Natural killer cell (primary cell): ENCODE results near the gene EXTL1. TPM values are rescaled to one million over a fixed set of nuclear protein-coding genes. Genes with fewer than 3 reads are reported as not detected.

ENCODE experiments used
- ATAC-seq, 3 donors: fragments of 150-1000 bp in 2 of 3; fragments of 200-7000 bp in 1 of 3; cut with Tn5 transposase; 1 replicate in 1 of 3; 2 replicates in 2 of 3; pipeline ENCODE4 v1.10.0; 2021; ENCODE audit warnings: mild to moderate bottlenecking in 2 of 3, moderate library complexity in 2 of 3
- DNase-seq, 2 donors: peaks; one replicate each; pipeline versions ENCODE4 v3.0.0 to v3.0.0-alpha.2; 2013 to 2021; ENCODE audit warnings: mixed read lengths in 1 of 2
- H3K27ac ChIP-seq: one replicate; pipeline ENCODE4 v1.5.1; 2013; ENCODE audit warnings: mild to moderate bottlenecking, low read length
- H3K27me3 ChIP-seq: one replicate; pipeline ENCODE4 v1.6.1; 2013; ENCODE audit warnings: low read length; ENCODE audit not compliant: control insufficient read depth, insufficient read depth
- H3K36me3 ChIP-seq: one replicate; pipeline ENCODE4 v1.6.1; 2013; ENCODE audit warnings: low read length; ENCODE audit not compliant: control insufficient read depth, insufficient read depth
- H3K4me1 ChIP-seq: one replicate; pipeline ENCODE4 v1.6.1; 2013; ENCODE audit warnings: low read length; ENCODE audit not compliant: control insufficient read depth, insufficient read depth
- H3K4me3 ChIP-seq: one replicate; pipeline ENCODE4 v1.5.1; 2013; ENCODE audit warnings: low read length
- H3K9me3 ChIP-seq: one replicate; pipeline ENCODE4 v1.6.1; 2013; ENCODE audit warnings: low read length; ENCODE audit not compliant: control insufficient read depth, insufficient read depth
- H3K27ac Mint-ChIP-seq, 2 donors: one replicate each; pipeline ENCODE4 v1.8.0; 2022; ENCODE audit warnings: mild to moderate bottlenecking in 2 of 2, mixed read lengths in 2 of 2, moderate library complexity in 1 of 2
- H3K27me3 Mint-ChIP-seq, 2 donors: one replicate each; pipeline ENCODE4 v1.8.0; 2022; ENCODE audit warnings: low read depth in 2 of 2, mixed read lengths in 2 of 2
- H3K36me3 Mint-ChIP-seq: one replicate; pipeline ENCODE4 v1.8.0; 2022; ENCODE audit warnings: mixed read lengths
- H3K4me1 Mint-ChIP-seq, 2 donors: one replicate each; pipeline ENCODE4 v1.8.0; 2022; ENCODE audit warnings: mixed read lengths in 2 of 2
- H3K4me3 Mint-ChIP-seq: one replicate; pipeline ENCODE4 v1.8.0; 2022; ENCODE audit warnings: mild to moderate bottlenecking, moderate library complexity, mixed read lengths
- H3K9me3 Mint-ChIP-seq, 2 donors: one replicate each; pipeline ENCODE4 v1.8.0; 2022; ENCODE audit warnings: mixed read lengths in 2 of 2
- CTCF ChIP-seq: fragments of 200-600 bp; IDR thresholded peaks from one replicate; pipeline ENCODE4 v1.8.0; 2022; ENCODE audit warnings: antibody characterized with exemption
- whole genome bisulfite sequencing: methylation state at CpG from one replicate; pipeline ENCODE4 v1.1.7; 2013; ENCODE audit warnings: missing lambda C conversion rate; ENCODE audit not compliant: insufficient coverage; 5-methylcytosine and 5-hydroxymethylcytosine counted together
- intact Hi-C: fragments of 100-400 bp; cut with micrococcal nuclease; formaldehyde crosslinking; loops from one replicate; pipeline ENCODE4 v1.14.2; 2022
- total RNA-seq, 4 donors: library from RNA; stranded (reverse); fragments of 120-200 nt in 1 of 4; gene quantifications; one replicate each; pipeline versions ENCODE4 v1.2.3 to v1.2.4, GENCODE V29; 2013 to 2022

The EXTL1 gene
- total RNA-seq, 3 donors from 2014 or later (not counting 1 experiment from before 2014, with no cell fraction given) = not detected

- intact Hi-C loops = no loop called here
- H3K36me3 ChIP-seq = no peaks in the 10 kb centered on the region
- H3K27ac ChIP-seq = no peak overlapping the region
- H3K27me3 ChIP-seq = no peaks in the 10 kb centered on the region
- Mint-ChIP-seq H3K27ac (no peak overlapping the region), H3K27me3 (peaks cover 0 to 10% of the 10 kb centered on the region in 2 donors), H3K9me3 (no peaks in the 10 kb centered on the region), H3K4me1 (peaks cover 0 to 4% of the 10 kb centered on the region in 2 donors), H3K36me3 (no peaks in the 10 kb centered on the region), H3K4me3 (no peak overlapping the region)
- no peak overlapping the region for H3K4me3 ChIP-seq
- ATAC-seq = no peak
- no peaks in the 10 kb centered on the region for H3K9me3 ChIP-seq
- no peaks in the 10 kb centered on the region for H3K4me1 ChIP-seq
- DNase-seq = no peak
- WGBS = 85% methylated on average over 6 of the region's 6 CpGs
- TF ChIP-seq CTCF = no peak
Observed at GRCh38 chr1:26009796-26010447, 11.7 kb upstream of the EXTL1 start.

GRCh38 chr1:26010825-26011224 is 10.8 kb upstream of the EXTL1 start:
- no peaks in the 10 kb centered on the region for H3K36me3 ChIP-seq
- H3K9me3 ChIP-seq = no peaks in the 10 kb centered on the region
- DNase-seq = no peak
- no peak for TF ChIP-seq CTCF
- no peaks in the 10 kb centered on the region for H3K36me3 Mint-ChIP-seq
- H3K4me3 Mint-ChIP-seq = no peak overlapping the region
- no peak for ATAC-seq
- H3K27me3 Mint-ChIP-seq = peaks cover 0 to 10% of the 10 kb centered on the region in 2 donors
- H3K27ac Mint-ChIP-seq = no peak overlapping the region
- H3K27me3 ChIP-seq = no peaks in the 10 kb centered on the region
- intact Hi-C loops = no loop called here
- no peak overlapping the region for H3K4me3 ChIP-seq
- H3K4me1 ChIP-seq = no peaks in the 10 kb centered on the region
- peaks cover 0 to 4% of the 10 kb centered on the region in 2 donors for H3K4me1 Mint-ChIP-seq
- H3K9me3 Mint-ChIP-seq = no peaks in the 10 kb centered on the region
- no peak overlapping the region for H3K27ac ChIP-seq
- WGBS = 80% methylated on average over 3 of the region's 3 CpGs

GRCh38 chr1:26012864-26013263 is 8.7 kb upstream of the EXTL1 start:
- DNase-seq = no peak
- Mint-ChIP-seq H3K36me3 (no peaks in the 10 kb centered on the region), H3K4me3 (no peak overlapping the region), H3K27me3 (peaks cover 0 to 5% of the 10 kb centered on the region in 2 donors), H3K9me3 (no peaks in the 10 kb centered on the region), H3K27ac (no peak overlapping the region), H3K4me1 (peaks cover 0 to 4% of the 10 kb centered on the region in 2 donors)
- 88% methylated on average over 3 of the region's 3 CpGs for WGBS
- Histone ChIP-seq H3K27me3 (no peaks in the 10 kb centered on the region), H3K9me3 (no peaks in the 10 kb centered on the region), H3K27ac (no peak overlapping the region), H3K36me3 (no peaks in the 10 kb centered on the region), H3K4me1 (no peaks in the 10 kb centered on the region), H3K4me3 (no peak overlapping the region)
- intact Hi-C loops = no loop called here
- ATAC-seq = no peak
- no peak for TF ChIP-seq CTCF

GRCh38 chr1:26014179-26014578 is 7.4 kb upstream of the EXTL1 start:
- Histone ChIP-seq H3K4me1 (no peaks in the 10 kb centered on the region), H3K4me3 (no peak overlapping the region), H3K27ac (no peak overlapping the region), H3K36me3 (no peaks in the 10 kb centered on the region), H3K9me3 (no peaks in the 10 kb centered on the region), H3K27me3 (no peaks in the 10 kb centered on the region)
- ATAC-seq (no peak), DNase-seq (no peak)
- 100% methylated on average over 1 of the region's 2 CpGs for WGBS
- H3K4me1 Mint-ChIP-seq = peaks cover 0 to 4% of the 10 kb centered on the region in 2 donors
- no peaks in the 10 kb centered on the region for H3K36me3 Mint-ChIP-seq
- no peaks in the 10 kb centered on the region for H3K9me3 Mint-ChIP-seq
- H3K4me3 Mint-ChIP-seq = no peak overlapping the region
- no peak for TF ChIP-seq CTCF
- H3K27ac Mint-ChIP-seq = no peak overlapping the region
- peaks cover 0 to 5% of the 10 kb centered on the region in 2 donors for H3K27me3 Mint-ChIP-seq
- intact Hi-C loops = no loop called here
